Fibroblast of lung (primary cell): Measurements from ENCODE around the gene RAI1. TPM values are rescaled to one million over a fixed set of nuclear protein-coding genes. Genes with fewer than 3 reads are reported as not detected.

Experiments
- DNase-seq, 2 donors: peaks; one replicate each; pipeline versions ENCODE4 v3.0.0 to v3.0.0-alpha.2; 2010; ENCODE audit warnings: low read depth in 2 of 2
- H2AFZ ChIP-seq: 2 replicates; pipeline ENCODE4 v1.5.1; 2012; ENCODE audit warnings: low read length, control low read depth, inconsistent platforms
- H3K27ac ChIP-seq: 2 replicates; pipeline ENCODE4 v1.5.1; 2011; ENCODE audit warnings: low read length, control low read depth; ENCODE audit not compliant: insufficient read depth
- H3K27me3 ChIP-seq: 2 replicates; pipeline ENCODE4 v1.5.1; 2011; ENCODE audit warnings: mild to moderate bottlenecking, low read length; ENCODE audit not compliant: control insufficient read depth, insufficient read depth
- H3K36me3 ChIP-seq: 2 replicates; pipeline ENCODE4 v1.5.1; 2011; ENCODE audit warnings: low read length; ENCODE audit not compliant: control insufficient read depth, insufficient read depth
- H3K4me1 ChIP-seq: 2 replicates; pipeline ENCODE4 v1.5.1; 2011; ENCODE audit warnings: low read length; ENCODE audit not compliant: control insufficient read depth, insufficient read depth; ENCODE audit errors: extremely low read depth
- H3K4me2 ChIP-seq: 2 replicates; pipeline ENCODE4 v1.5.1; 2011; ENCODE audit warnings: low read length, control low read depth; ENCODE audit not compliant: insufficient read depth; ENCODE audit errors: extremely low read depth
- H3K4me3 ChIP-seq, 4 experiments: fragments of 200-600 bp in 1 of 4; sonication (generic) in 1 of 4; replicated peaks in 1 of 4; 2 replicates each; pipeline ENCODE4 v1.5.1; 2011 to 2016; ENCODE audit warnings: low read length in 4 of 4, low read depth in 3 of 4, mild to moderate bottlenecking in 3 of 4, control low read depth in 2 of 4, inconsistent platforms in 1 of 4, mixed read lengths in 1 of 4; ENCODE audit not compliant: insufficient read depth in 1 of 4; ENCODE audit errors: control extremely low read depth in 1 of 4
- H3K79me2 ChIP-seq: 2 replicates; pipeline ENCODE4 v1.5.1; 2012; ENCODE audit warnings: mild to moderate bottlenecking, low read length, inconsistent platforms; ENCODE audit not compliant: control insufficient read depth, insufficient read depth
- H3K9ac ChIP-seq: 2 replicates; pipeline ENCODE4 v1.5.1; 2011; ENCODE audit warnings: mild to moderate bottlenecking, low read length, control low read depth; ENCODE audit not compliant: insufficient read depth
- H3K9me3 ChIP-seq: 2 replicates; pipeline ENCODE4 v1.5.1; 2012; ENCODE audit warnings: low read depth, low read length; ENCODE audit not compliant: control insufficient read depth, insufficient read depth
- H4K20me1 ChIP-seq: 2 replicates; pipeline ENCODE4 v1.5.1; 2011; ENCODE audit warnings: low read length; ENCODE audit not compliant: control insufficient read depth, insufficient read depth; ENCODE audit errors: extremely low read depth
- CTCF ChIP-seq, 2 donors: IDR thresholded peaks in 1 of 2; conservative IDR thresholded peaks in 1 of 2; 1 replicate in 1 of 2; 2 replicates in 1 of 2; pipeline ENCODE4 v1.5.1; 2011 to 2012; ENCODE audit warnings: low read length in 2 of 2, control low read depth in 1 of 2, inconsistent platforms in 1 of 2, low read depth in 1 of 2, mild to moderate bottlenecking in 1 of 2
- EZH2 ChIP-seq: IDR thresholded peaks from 2 replicates; pipeline ENCODE4 v1.5.1; 2012; ENCODE audit warnings: low read length, control low read depth, mild to moderate bottlenecking; ENCODE audit errors: missing control alignments
- polyA plus RNA-seq, 2 donors: library from polyadenylated mRNA; depleted of rRNA in 1 of 2; stranded (reverse) in 1 of 2; unstranded in 1 of 2; fragments of >200 nt; gene quantifications; 2 replicates each; pipeline ENCODE4 v1.2.1, GENCODE V29; 2011 to 2012; ENCODE audit warnings: missing spikeins in 1 of 2
- total RNA-seq: library from RNA; depleted of rRNA; stranded (reverse); fragments of >200 nt; gene quantifications from 2 replicates; pipeline ENCODE4 v1.2.1, GENCODE V29; 2014

The RAI1 gene
- total and polyA plus RNA-seq, 2 donors (not counting 1 experiment from before 2014, with no cell fraction given): 2.1 to 6.6 TPM

GRCh38 chr17:17721140-17721668 lies 39.9 kb downstream of the RAI1 start:
- H3K4me2 ChIP-seq: no peak overlapping the region
- H3K4me3 ChIP-seq: no peak overlapping the region
- TF ChIP-seq EZH2 (no peak), CTCF (conservative IDR thresholded peaks at IDR 0.05 in 1 of 2, IDR thresholded peaks at IDR 0.05 in 1 of 2; ENCODE audit: low read depth in 1 of 2, low read length in 2 of 2) (no peak)
- H3K27ac ChIP-seq: no peak overlapping the region
- peaks cover 1% of the 10 kb centered on the region for H4K20me1 ChIP-seq
- DNase-seq: no peak
- no peaks in the 10 kb centered on the region for H3K27me3 ChIP-seq
- no peak overlapping the region for H2AFZ ChIP-seq
- H3K4me1 ChIP-seq: peaks cover 14% of the 10 kb centered on the region
- peaks cover 16% of the 10 kb centered on the region for H3K79me2 ChIP-seq
- no peak overlapping the region for H3K9ac ChIP-seq
- H3K9me3 ChIP-seq: no peaks in the 10 kb centered on the region
- H3K36me3 ChIP-seq: no peaks in the 10 kb centered on the region

- Histone ChIP-seq H3K4me2 (peak overlapping the region; percentile 77), H3K79me2 (peaks cover 11% of the 10 kb centered on the region), H3K27me3 (no peaks in the 10 kb centered on the region), H3K4me1 (peaks cover 9% of the 10 kb centered on the region), H3K27ac (peak overlapping the region; percentile 61), H3K9me3 (no peaks in the 10 kb centered on the region), H3K9ac (no peak overlapping the region), H4K20me1 (peaks cover 1% of the 10 kb centered on the region), H2AFZ (no peak overlapping the region), H3K36me3 (no peaks in the 10 kb centered on the region), H3K4me3 (peak overlapping the region in 3 of 4 experiments; percentile 15 to 64 (median 34))
- DNase-seq: peak in 1 of 2 donors; percentile 61
- TF ChIP-seq EZH2 (no peak), CTCF (conservative IDR thresholded peaks at IDR 0.05 in 1 of 2, IDR thresholded peaks at IDR 0.05 in 1 of 2; ENCODE audit: low read depth in 1 of 2, low read length in 2 of 2) (no peak)
These were observed 41.0 kb downstream of the RAI1 start for GRCh38 chr17:17722081-17722905.

GRCh38 chr17:17722906-17723353 lies 41.7 kb downstream of the RAI1 start:
- no peaks in the 10 kb centered on the region for H4K20me1 ChIP-seq
- H3K27ac ChIP-seq: peak overlapping the region; percentile 61
- H3K4me2 ChIP-seq: peak overlapping the region; percentile 77

More at GRCh38 chr17:17722906-17723353, 41.7 kb downstream of the RAI1 start:
- Histone ChIP-seq H3K27me3 (no peaks in the 10 kb centered on the region), H3K4me1 (peaks cover 9% of the 10 kb centered on the region), H2AFZ (no peak overlapping the region), H3K4me3 (peak overlapping the region; percentile 20 to 64 (median 46)), H3K79me2 (peaks cover 17% of the 10 kb centered on the region), H3K9me3 (no peaks in the 10 kb centered on the region), H3K36me3 (no peaks in the 10 kb centered on the region), H3K9ac (peak overlapping the region; percentile 21)
- TF ChIP-seq EZH2 (no peak), CTCF (conservative IDR thresholded peaks at IDR 0.05 in 1 of 2, IDR thresholded peaks at IDR 0.05 in 1 of 2; ENCODE audit: low read depth in 1 of 2, low read length in 2 of 2) (no peak)
- DNase-seq: no peak
